Measurements from ENCODE around the gene GSS. TPM values are rescaled to one million over a fixed set of nuclear protein-coding genes. Genes with fewer than 3 reads are reported as not detected.
A peak's percentile ranks its signal among the peaks of the same experiment; 100 is the strongest.

The GSS gene
- total RNA-seq, 1 experiment from 2014 or later = 121 TPM

GRCh38 chr20:34946661-34947060 lies 8.9 kb downstream of the GSS start:
- DNase-seq (ENCODE audit: low read depth) = no peak

GRCh38 chr20:34945315-34946077 lies 10.1 kb downstream of the GSS start:
- no peak for DNase-seq (ENCODE audit: low read depth)

GRCh38 chr20:34943808-34944567 lies 11.6 kb downstream of the GSS start:
- DNase-seq (ENCODE audit: low read depth) = peak; percentile 82

GRCh38 chr20:34942301-34942700 lies 13.3 kb downstream of the GSS start:
- no peak for DNase-seq (ENCODE audit: low read depth)

- no peak for DNase-seq (ENCODE audit: low read depth)
These were observed 14.4 kb downstream of the GSS start for GRCh38 chr20:34941226-34941625.

GRCh38 chr20:34940081-34940481 lies 15.5 kb downstream of the GSS start:
- no peak for DNase-seq (ENCODE audit: low read depth)

GRCh38 chr20:34938466-34939163 lies 17.0 kb downstream of the GSS start:
- no peak for DNase-seq (ENCODE audit: low read depth)

- no peak for DNase-seq (ENCODE audit: low read depth)
These were observed 23.8 kb downstream of the GSS start for GRCh38 chr20:34931771-34932170.

GRCh38 chr20:34928411-34928810 lies 27.2 kb downstream of the GSS start:
- DNase-seq (ENCODE audit: low read depth) = no peak

- DNase-seq (ENCODE audit: low read depth) = peak; percentile 95
These were observed 27.9 kb downstream of the GSS start for GRCh38 chr20:34927736-34928135.

GRCh38 chr20:34926581-34926980 lies 29.0 kb downstream of the GSS start:
- no peak for DNase-seq (ENCODE audit: low read depth)

- no peak for DNase-seq (ENCODE audit: low read depth)
These were observed 29.6 kb downstream of the GSS start for GRCh38 chr20:34925981-34926380.

GRCh38 chr20:34925341-34925740 lies 30.3 kb downstream of the GSS start:
- no peak for DNase-seq (ENCODE audit: low read depth)

GRCh38 chr20:34923414-34923813 lies 32.2 kb downstream of the GSS start:
- no peak for DNase-seq (ENCODE audit: low read depth)

GRCh38 chr20:34922654-34923381 lies 32.8 kb downstream of the GSS start:
- DNase-seq (ENCODE audit: low read depth) = peak; percentile 88

GRCh38 chr20:34921436-34921835 lies 34.2 kb downstream of the GSS start:
- DNase-seq (ENCODE audit: low read depth) = no peak

GRCh38 chr20:34920055-34920454 lies 35.6 kb downstream of the GSS start:
- DNase-seq (ENCODE audit: low read depth) = no peak

GRCh38 chr20:34916774-34917354 lies 38.7 kb downstream of the GSS start:
- no peak for DNase-seq (ENCODE audit: low read depth)

GRCh38 chr20:34915749-34916455 lies 39.7 kb downstream of the GSS start:
- DNase-seq (ENCODE audit: low read depth) = no peak

GRCh38 chr20:34915131-34915530 lies 40.5 kb downstream of the GSS start:
- DNase-seq (ENCODE audit: low read depth) = no peak
